HG02973 (cell line): ENCODE results near the gene PADI1.

Experiments used
- ATAC-seq: cut with Tn5 transposase; IDR thresholded peaks from one replicate; pipeline ENCODE4 v1.9.1; 2021; ENCODE audit warnings: moderate library complexity; ENCODE audit not compliant: unreplicated experiment

PADI1 gene

GRCh38 chr1:17214876-17215544, 10.1 kb downstream of the PADI1 start:
- ATAC-seq = no peak

- ATAC-seq = no peak
These were observed 10.6 kb downstream of the PADI1 start for GRCh38 chr1:17215545-17215890.

- ATAC-seq = no peak
These were observed 11.2 kb downstream of the PADI1 start for GRCh38 chr1:17216078-17216477.

GRCh38 chr1:17217607-17218006, 12.7 kb downstream of the PADI1 start:
- no peak for ATAC-seq

- ATAC-seq = no peak
These were observed 14.0 kb downstream of the PADI1 start for GRCh38 chr1:17218939-17219338.

- ATAC-seq = no peak
These were observed 15.4 kb downstream of the PADI1 start for GRCh38 chr1:17220287-17220686.

- no peak for ATAC-seq
These were observed 17.6 kb downstream of the PADI1 start for GRCh38 chr1:17222557-17222956.

- no peak for ATAC-seq
These were observed 19.5 kb downstream of the PADI1 start for GRCh38 chr1:17224434-17224833.

GRCh38 chr1:17225140-17225539, 20.2 kb downstream of the PADI1 start:
- no peak for ATAC-seq

GRCh38 chr1:17227358-17227915, 22.5 kb downstream of the PADI1 start:
- ATAC-seq = no peak

GRCh38 chr1:17228619-17229018, 23.7 kb downstream of the PADI1 start:
- no peak for ATAC-seq

GRCh38 chr1:17229379-17229778, 24.5 kb downstream of the PADI1 start:
- no peak for ATAC-seq

GRCh38 chr1:17230106-17230505, 25.2 kb downstream of the PADI1 start:
- no peak for ATAC-seq

- no peak for ATAC-seq
These were observed 25.9 kb downstream of the PADI1 start for GRCh38 chr1:17230671-17231310.

GRCh38 chr1:17232759-17233661, 28.1 kb downstream of the PADI1 start:
- no peak for ATAC-seq

- ATAC-seq = no peak
These were observed 28.9 kb downstream of the PADI1 start for GRCh38 chr1:17233675-17234320.

- ATAC-seq = no peak
These were observed 29.5 kb downstream of the PADI1 start for GRCh38 chr1:17234405-17234804.

- no peak for ATAC-seq
These were observed 30.4 kb downstream of the PADI1 start for GRCh38 chr1:17235135-17235885.

GRCh38 chr1:17236779-17237560, 32.0 kb downstream of the PADI1 start:
- no peak for ATAC-seq

GRCh38 chr1:17237561-17237903, 32.6 kb downstream of the PADI1 start:
- ATAC-seq = no peak
